WTC11 (cell line): Measurements from ENCODE around the gene SEZ6L. TPM values are rescaled to one million over a fixed set of nuclear protein-coding genes. Genes with fewer than 3 reads are reported as not detected.

Source experiments
- ATAC-seq: fragments of 200-7000 bp; cut with Tn5 transposase; 2 replicates; pipeline ENCODE4 v1.10.0; 2021; ENCODE audit warnings: mild to moderate bottlenecking, moderate library complexity
- CTCF ChIA-PET: fragments of 300-600 bp; sonication (Branson Sonifier 250); formaldehyde crosslinking; loops from one replicate; lab custom pipeline; 2021; ENCODE audit warnings: antibody characterized with exemption; lab: Charles Lee
- POLR2A ChIA-PET: fragments of 350-600 bp; sonication (Branson Sonifier 250); formaldehyde crosslinking; loops from one replicate; lab custom pipeline; 2021; ENCODE audit warnings: antibody characterized with exemption; lab: Charles Lee
- DNase-seq: peaks from one replicate; pipeline ENCODE4 v3.0.0; 2021; ENCODE audit warnings: low spot score
- H3K27ac Mint-ChIP-seq: 2 replicates; pipeline ENCODE4 v1.8.0; 2021; ENCODE audit warnings: mixed read lengths
- H3K27me3 Mint-ChIP-seq: 2 replicates; pipeline ENCODE4 v1.8.0; 2021; ENCODE audit warnings: low read depth, mild to moderate bottlenecking, moderate library complexity, mixed read lengths
- H3K36me3 Mint-ChIP-seq: 2 replicates; pipeline ENCODE4 v1.8.0; 2021; ENCODE audit warnings: mixed read lengths
- H3K4me1 Mint-ChIP-seq: 2 replicates; pipeline ENCODE4 v1.8.0; 2022; ENCODE audit warnings: mixed read lengths
- H3K4me3 Mint-ChIP-seq: 2 replicates; pipeline ENCODE4 v1.8.0; 2021; ENCODE audit warnings: mild to moderate bottlenecking, moderate library complexity, mixed read lengths
- H3K9me3 Mint-ChIP-seq: 2 replicates; pipeline ENCODE4 v1.8.0; 2021; ENCODE audit warnings: mixed read lengths
- ATF6 ChIP-seq: sonication (generic); formaldehyde crosslinking; IDR thresholded peaks from 2 replicates; pipeline ENCODE4 v1.8.1; 2023; ENCODE audit warnings: mild to moderate bottlenecking, missing genetic modification reagents
- CBFB ChIP-seq: sonication (generic); formaldehyde crosslinking; IDR thresholded peaks from 2 replicates; pipeline ENCODE4 v1.8.1; 2022; ENCODE audit warnings: mild to moderate bottlenecking, low read depth, missing genetic modification reagents
- ESRRA ChIP-seq: sonication (generic); formaldehyde crosslinking; IDR thresholded peaks from 2 replicates; pipeline ENCODE4 v1.8.1; 2022; ENCODE audit warnings: mild to moderate bottlenecking, missing genetic modification reagents, borderline replicate concordance
- GABPB1 ChIP-seq: sonication (generic); formaldehyde crosslinking; IDR thresholded peaks from 2 replicates; pipeline ENCODE4 v1.8.1; 2023; ENCODE audit warnings: mild to moderate bottlenecking, missing genetic modification reagents
- HMGA2 ChIP-seq: fragments of 250-450 bp; sonication (Bioruptor Pico); IDR thresholded peaks from 2 replicates; pipeline ENCODE4 v1.4.0; 2021; ENCODE audit warnings: mild to moderate bottlenecking, moderate library complexity
- IRF1 ChIP-seq: sonication (generic); formaldehyde crosslinking; IDR thresholded peaks from 2 replicates; pipeline ENCODE4 v1.8.0; 2023; ENCODE audit warnings: missing genetic modification reagents
- JAZF1 ChIP-seq: fragments of 250-450 bp; sonication (Bioruptor Pico); IDR thresholded peaks from 2 replicates; pipeline ENCODE4 v1.9.0; 2021; ENCODE audit warnings: moderate library complexity, mild to moderate bottlenecking, inconsistent platforms
- JUN ChIP-seq: sonication (generic); formaldehyde crosslinking; IDR thresholded peaks from 2 replicates; pipeline ENCODE4 v1.8.0; 2023; ENCODE audit warnings: mild to moderate bottlenecking, missing genetic modification reagents
- MXD4 ChIP-seq: fragments of 250-450 bp; sonication (Bioruptor Pico); IDR thresholded peaks from 2 replicates; pipeline ENCODE4 v1.8.0; 2021; ENCODE audit warnings: mild to moderate bottlenecking, moderate library complexity, borderline replicate concordance
- NFATC4 ChIP-seq: fragments of 250-450 bp; sonication (Bioruptor Pico); IDR thresholded peaks from 2 replicates; pipeline ENCODE4 v1.9.0; 2021; ENCODE audit warnings: mild to moderate bottlenecking
- NR2C2 ChIP-seq: sonication (generic); formaldehyde crosslinking; IDR thresholded peaks from 2 replicates; pipeline ENCODE4 v1.8.0; 2022; ENCODE audit warnings: mild to moderate bottlenecking, missing genetic modification reagents
- RELA ChIP-seq: sonication (generic); formaldehyde crosslinking; IDR thresholded peaks from 2 replicates; pipeline ENCODE4 v1.8.1; 2022; ENCODE audit warnings: missing genetic modification reagents, mild to moderate bottlenecking, borderline replicate concordance
- SMAD3 ChIP-seq: sonication (generic); formaldehyde crosslinking; IDR thresholded peaks from 2 replicates; pipeline ENCODE4 v1.8.0; 2022; ENCODE audit warnings: missing genetic modification reagents, mild to moderate bottlenecking, borderline replicate concordance
- TCF7 ChIP-seq: sonication (generic); formaldehyde crosslinking; IDR thresholded peaks from 2 replicates; pipeline ENCODE4 v1.8.0; 2022; ENCODE audit warnings: mild to moderate bottlenecking, low read depth, missing genetic modification reagents, moderate library complexity
- ZBTB21 ChIP-seq: sonication (generic); formaldehyde crosslinking; IDR thresholded peaks from 2 replicates; pipeline ENCODE4 v1.8.1; 2023; ENCODE audit warnings: mild to moderate bottlenecking, missing genetic modification reagents, borderline replicate concordance
- ZNF317 ChIP-seq: sonication (generic); formaldehyde crosslinking; IDR thresholded peaks from 2 replicates; pipeline ENCODE4 v1.8.1; 2023; ENCODE audit warnings: low read depth, mild to moderate bottlenecking, moderate library complexity, missing genetic modification reagents, borderline replicate concordance
- ZNF396 ChIP-seq: fragments of 250-450 bp; sonication (Bioruptor Pico); IDR thresholded peaks from 2 replicates; pipeline ENCODE4 v1.8.0; 2021; ENCODE audit warnings: mild to moderate bottlenecking, moderate library complexity, borderline replicate concordance
- ZNF423 ChIP-seq: fragments of 250-450 bp; sonication (Bioruptor Pico); IDR thresholded peaks from 2 replicates; pipeline ENCODE4 v2.1.2; 2022; ENCODE audit warnings: mild to moderate bottlenecking, moderate library complexity
- ZNF532 ChIP-seq: fragments of 250-450 bp; sonication (Bioruptor Pico); IDR thresholded peaks from 2 replicates; pipeline ENCODE4 v1.9.0; 2021; ENCODE audit warnings: mild to moderate bottlenecking, borderline replicate concordance
- total RNA-seq: library from RNA; stranded (reverse); gene quantifications from 3 replicates; pipeline ENCODE4 v1.2.3, GENCODE V29; 2021
- TF ChIP-seq, protein P1 (sequence below): sonication (generic); formaldehyde crosslinking; IDR thresholded peaks from 2 replicates; pipeline ENCODE4 v1.8.1; 2022; ENCODE audit warnings: missing genetic modification reagents, borderline replicate concordance
- TF ChIP-seq, protein P2 (sequence below): sonication (generic); formaldehyde crosslinking; IDR thresholded peaks from 2 replicates; pipeline ENCODE4 v1.8.0; 2022; ENCODE audit warnings: missing genetic modification reagents

Gene SEZ6L
- total RNA-seq, 1 experiment from 2014 or later = 0.57 TPM

DNA sequence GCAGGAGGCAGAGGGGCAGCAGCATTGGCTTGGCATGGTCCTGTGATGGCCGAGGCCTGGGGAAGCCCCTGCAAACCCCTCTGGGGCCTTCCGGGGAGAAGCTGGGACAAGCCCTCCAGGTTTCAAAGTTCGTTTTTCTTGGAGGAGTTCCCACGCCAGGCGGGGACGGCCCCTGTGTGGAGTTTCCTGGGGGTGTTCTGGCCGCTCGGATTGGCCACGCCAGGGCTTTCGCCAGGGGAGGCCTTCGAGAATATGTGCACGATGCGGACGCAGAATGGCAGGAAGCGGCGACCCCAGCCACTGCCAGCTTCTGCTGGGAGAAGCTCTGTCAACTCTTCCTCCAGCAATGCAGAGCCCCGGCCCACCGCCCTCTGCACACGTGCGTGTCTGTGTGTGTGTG, 157.5 kb downstream of the SEZ6L start:
- CTCF ChIA-PET = interaction anchor here (8.9 kb wide), 1 partner anchor 155 kb away, joined by 62 read pairs; no protein-coding TSS in a partner anchor
- TF ChIP-seq ZNF423 (CRISPR knock-in tag) = no peak
- TF ChIP-seq, protein P1, sequence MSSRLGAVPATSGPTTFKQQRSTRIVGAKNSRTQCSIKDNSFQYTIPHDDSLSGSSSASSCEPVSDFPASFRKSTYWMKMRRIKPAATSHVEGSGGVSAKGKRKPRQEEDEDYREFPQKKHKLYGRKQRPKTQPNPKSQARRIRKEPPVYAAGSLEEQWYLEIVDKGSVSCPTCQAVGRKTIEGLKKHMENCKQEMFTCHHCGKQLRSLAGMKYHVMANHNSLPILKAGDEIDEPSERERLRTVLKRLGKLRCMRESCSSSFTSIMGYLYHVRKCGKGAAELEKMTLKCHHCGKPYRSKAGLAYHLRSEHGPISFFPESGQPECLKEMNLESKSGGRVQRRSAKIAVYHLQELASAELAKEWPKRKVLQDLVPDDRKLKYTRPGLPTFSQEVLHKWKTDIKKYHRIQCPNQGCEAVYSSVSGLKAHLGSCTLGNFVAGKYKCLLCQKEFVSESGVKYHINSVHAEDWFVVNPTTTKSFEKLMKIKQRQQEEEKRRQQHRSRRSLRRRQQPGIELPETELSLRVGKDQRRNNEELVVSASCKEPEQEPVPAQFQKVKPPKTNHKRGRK (CRISPR knock-in tag) = no peak
- TF ChIP-seq ATF6 (CRISPR knock-in tag) = no peak
- TF ChIP-seq NFATC4 (CRISPR knock-in tag) = no peak
- no peak for TF ChIP-seq ZNF396 (CRISPR knock-in tag)
- TF ChIP-seq JAZF1 (CRISPR knock-in tag) = no peak
- TF ChIP-seq, all 79 proteins: peak for 0
- DNase-seq (no peak), ATAC-seq (no peak)
- H3K4me3 Mint-ChIP-seq = no peak overlapping the region
- no peaks in the 10 kb centered on the region for H3K4me1 Mint-ChIP-seq
- H3K27me3 Mint-ChIP-seq = peaks cover 4% of the 10 kb centered on the region
- H3K9me3 Mint-ChIP-seq = no peaks in the 10 kb centered on the region
- no peak overlapping the region for H3K27ac Mint-ChIP-seq
- no peaks in the 10 kb centered on the region for H3K36me3 Mint-ChIP-seq
- POLR2A ChIA-PET = no interaction called here

- no peaks in the 10 kb centered on the region for H3K9me3 Mint-ChIP-seq
- TF ChIP-seq IRF1 (no peak), HMGA2 (CRISPR knock-in tag) (no peak), SMAD3 (CRISPR knock-in tag) (no peak), CBFB (CRISPR knock-in tag) (no peak), ZNF532 (no peak), JUN (CRISPR knock-in tag) (no peak), MXD4 (CRISPR knock-in tag) (no peak), RELA (CRISPR knock-in tag) (no peak), NR2C2 (CRISPR knock-in tag) (no peak), ZNF396 (CRISPR knock-in tag) (no peak), GABPB1 (CRISPR knock-in tag) (no peak), TCF7 (CRISPR knock-in tag) (no peak), ZBTB21 (CRISPR knock-in tag) (no peak), ESRRA (CRISPR knock-in tag) (no peak), ZNF317 (CRISPR knock-in tag) (no peak)
- TF ChIP-seq, protein P2, sequence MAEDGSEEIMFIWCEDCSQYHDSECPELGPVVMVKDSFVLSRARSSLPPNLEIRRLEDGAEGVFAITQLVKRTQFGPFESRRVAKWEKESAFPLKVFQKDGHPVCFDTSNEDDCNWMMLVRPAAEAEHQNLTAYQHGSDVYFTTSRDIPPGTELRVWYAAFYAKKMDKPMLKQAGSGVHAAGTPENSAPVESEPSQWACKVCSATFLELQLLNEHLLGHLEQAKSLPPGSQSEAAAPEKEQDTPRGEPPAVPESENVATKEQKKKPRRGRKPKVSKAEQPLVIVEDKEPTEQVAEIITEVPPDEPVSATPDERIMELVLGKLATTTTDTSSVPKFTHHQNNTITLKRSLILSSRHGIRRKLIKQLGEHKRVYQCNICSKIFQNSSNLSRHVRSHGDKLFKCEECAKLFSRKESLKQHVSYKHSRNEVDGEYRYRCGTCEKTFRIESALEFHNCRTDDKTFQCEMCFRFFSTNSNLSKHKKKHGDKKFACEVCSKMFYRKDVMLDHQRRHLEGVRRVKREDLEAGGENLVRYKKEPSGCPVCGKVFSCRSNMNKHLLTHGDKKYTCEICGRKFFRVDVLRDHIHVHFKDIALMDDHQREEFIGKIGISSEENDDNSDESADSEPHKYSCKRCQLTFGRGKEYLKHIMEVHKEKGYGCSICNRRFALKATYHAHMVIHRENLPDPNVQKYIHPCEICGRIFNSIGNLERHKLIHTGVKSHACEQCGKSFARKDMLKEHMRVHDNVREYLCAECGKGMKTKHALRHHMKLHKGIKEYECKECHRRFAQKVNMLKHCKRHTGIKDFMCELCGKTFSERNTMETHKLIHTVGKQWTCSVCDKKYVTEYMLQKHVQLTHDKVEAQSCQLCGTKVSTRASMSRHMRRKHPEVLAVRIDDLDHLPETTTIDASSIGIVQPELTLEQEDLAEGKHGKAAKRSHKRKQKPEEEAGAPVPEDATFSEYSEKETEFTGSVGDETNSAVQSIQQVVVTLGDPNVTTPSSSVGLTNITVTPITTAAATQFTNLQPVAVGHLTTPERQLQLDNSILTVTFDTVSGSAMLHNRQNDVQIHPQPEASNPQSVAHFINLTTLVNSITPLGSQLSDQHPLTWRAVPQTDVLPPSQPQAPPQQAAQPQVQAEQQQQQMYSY (CRISPR knock-in tag) = no peak
- no peaks in the 10 kb centered on the region for H3K36me3 Mint-ChIP-seq
- H3K27ac Mint-ChIP-seq = peak overlapping the region; percentile 29
- H3K4me3 Mint-ChIP-seq = no peak overlapping the region
- ChIA-PET CTCF (interaction anchor here (8.9 kb wide), 1 partner anchor 155 kb away, joined by 62 read pairs; no protein-coding TSS in a partner anchor), POLR2A (no interaction called here)
- H3K27me3 Mint-ChIP-seq = peaks cover 4% of the 10 kb centered on the region
- DNase-seq = no peak
- no peak for ATAC-seq
- H3K4me1 Mint-ChIP-seq = no peaks in the 10 kb centered on the region
Observed at GRCh38 chr22:26327306-26327705, 158.0 kb downstream of the SEZ6L start.
